ENCODE data around the gene SMCR8. TPM values are rescaled to one million over a fixed set of nuclear protein-coding genes. Genes with fewer than 3 reads are reported as not detected.
"Not testable (repeated sequence)": the region's sequence is repeated elsewhere in the genome, so short reads cannot be mapped to it uniquely, and the experiment has no call there.

Gene SMCR8
- total RNA-seq, 1 donor from 2014 or later, result 18.7 TPM

DNA sequence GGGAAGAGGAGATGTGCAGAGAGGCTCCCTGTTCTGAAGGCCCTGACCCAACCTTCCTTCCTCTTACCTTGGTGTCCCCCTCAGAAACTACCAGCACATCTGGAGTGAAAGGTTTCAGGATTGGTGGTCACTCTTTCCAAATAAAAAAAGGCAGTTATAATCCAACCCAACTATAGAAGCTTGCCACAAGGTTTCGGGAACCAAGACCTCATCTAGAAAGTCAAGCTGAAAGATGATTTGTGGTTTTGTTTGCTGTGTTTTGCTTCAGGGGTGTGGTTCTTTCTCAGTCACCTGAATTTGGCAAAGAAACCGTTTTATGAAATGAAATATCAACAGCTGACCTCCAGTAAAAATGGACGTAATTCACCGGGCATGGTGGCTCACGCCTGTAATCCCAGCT is 28.9 kb downstream of the SMCR8 start:
- no peak overlapping the region for H3K4me3 Mint-ChIP-seq
- H3K4me1 Mint-ChIP-seq (ENCODE audit: low read depth), result no peaks in the 10 kb centered on the region
- H3K9me3 Mint-ChIP-seq, result no peaks in the 10 kb centered on the region
- H3K27me3 Mint-ChIP-seq (ENCODE audit: insufficient read depth), result no peaks in the 10 kb centered on the region
- intact Hi-C loops (cut with micrococcal nuclease), result no loop called here
- DNase-seq (ENCODE audit: low spot score), result no peak
- H3K27ac Mint-ChIP-seq, result no peak overlapping the region
- peaks cover 29% of the 10 kb centered on the region for H3K36me3 Mint-ChIP-seq (ENCODE audit: low read depth)

DNA sequence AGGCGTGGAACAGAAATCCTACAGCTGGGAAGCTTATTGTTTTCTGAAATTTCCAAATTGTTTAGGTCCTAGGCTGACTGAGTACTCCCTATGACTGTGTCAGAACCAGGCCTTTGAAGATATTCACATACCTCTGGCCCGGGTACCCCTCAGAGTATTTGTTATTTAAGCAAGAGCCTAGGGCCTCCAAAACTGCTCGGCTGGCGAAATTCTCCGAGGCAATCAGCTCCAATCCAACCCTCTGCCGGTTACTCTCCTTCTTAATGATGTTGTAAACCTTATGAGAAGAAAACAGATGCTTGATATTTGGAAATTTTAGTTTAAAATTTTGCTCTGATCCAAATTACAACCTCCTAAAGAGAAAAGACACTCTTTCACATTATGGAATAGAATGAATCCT is 38.4 kb downstream of the SMCR8 start:
- H3K4me3 Mint-ChIP-seq, result no peak overlapping the region
- H3K4me1 Mint-ChIP-seq (ENCODE audit: low read depth), result no peaks in the 10 kb centered on the region
- no peaks in the 10 kb centered on the region for H3K27me3 Mint-ChIP-seq (ENCODE audit: insufficient read depth)
- intact Hi-C loops (cut with micrococcal nuclease), result no loop called here
- DNase-seq (ENCODE audit: low spot score), result no peak
- no peak overlapping the region for H3K27ac Mint-ChIP-seq
- H3K9me3 Mint-ChIP-seq, result no peaks in the 10 kb centered on the region
- peaks cover 19% of the 10 kb centered on the region for H3K36me3 Mint-ChIP-seq (ENCODE audit: low read depth)

DNA sequence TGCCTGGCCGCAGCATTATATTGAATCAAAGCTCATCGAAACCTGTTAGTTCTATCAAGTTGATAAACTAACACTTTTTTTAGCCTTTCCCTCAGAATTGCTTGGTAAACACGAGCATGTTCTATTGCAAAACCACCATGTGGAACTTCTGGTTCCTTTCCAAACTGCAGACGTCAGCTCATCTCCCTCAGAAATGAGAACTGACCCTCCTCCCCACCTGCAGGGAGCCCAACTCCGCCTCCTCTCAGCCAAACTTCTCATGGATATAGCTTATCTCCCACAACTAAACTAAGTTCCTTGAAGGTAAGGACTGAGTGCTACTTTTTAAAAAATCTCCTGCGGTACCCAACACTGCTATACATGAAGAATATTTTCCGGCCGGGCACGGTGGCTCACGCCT is 41.5 kb downstream of the SMCR8 start:
- Mint-ChIP-seq H3K27me3 (ENCODE audit: insufficient read depth) (no peaks in the 10 kb centered on the region), H3K36me3 (ENCODE audit: low read depth) (peaks cover 26% of the 10 kb centered on the region), H3K9me3 (no peaks in the 10 kb centered on the region), H3K27ac (no peak overlapping the region), H3K4me3 (no peak overlapping the region), H3K4me1 (ENCODE audit: low read depth) (no peaks in the 10 kb centered on the region)
- no peak for DNase-seq (ENCODE audit: low spot score)
- intact Hi-C loops (cut with micrococcal nuclease), result no loop called here

DNA sequence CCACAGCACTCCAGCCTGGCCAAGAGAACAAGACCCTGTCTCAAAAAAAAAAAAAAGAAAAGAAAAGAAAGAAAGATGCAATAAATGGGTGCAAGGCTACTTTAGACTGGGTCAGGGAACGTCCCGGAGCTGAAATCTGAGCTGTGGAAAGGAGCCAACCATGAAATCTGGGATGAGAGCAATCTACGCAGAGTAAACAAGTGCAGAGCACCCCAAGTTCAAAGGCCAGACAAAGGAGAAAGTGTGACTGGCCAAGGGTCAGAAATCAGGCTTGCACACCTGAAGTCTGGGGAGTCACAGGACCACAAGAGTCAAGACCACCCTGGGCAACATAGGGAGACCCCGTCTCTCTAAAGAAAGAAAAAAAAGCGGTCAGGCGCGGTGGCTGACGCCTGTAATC is 45.4 kb downstream of the SMCR8 start:
- Mint-ChIP-seq H3K36me3 (ENCODE audit: low read depth) (peaks cover 9% of the 10 kb centered on the region), H3K4me1 (ENCODE audit: low read depth) (peaks cover 9% of the 10 kb centered on the region), H3K27ac (no peak overlapping the region), H3K27me3 (ENCODE audit: insufficient read depth) (no peaks in the 10 kb centered on the region), H3K4me3 (no peak overlapping the region), H3K9me3 (no peaks in the 10 kb centered on the region)
- no peak for DNase-seq (ENCODE audit: low spot score)
- intact Hi-C loops (cut with micrococcal nuclease), result no loop called here

DNA sequence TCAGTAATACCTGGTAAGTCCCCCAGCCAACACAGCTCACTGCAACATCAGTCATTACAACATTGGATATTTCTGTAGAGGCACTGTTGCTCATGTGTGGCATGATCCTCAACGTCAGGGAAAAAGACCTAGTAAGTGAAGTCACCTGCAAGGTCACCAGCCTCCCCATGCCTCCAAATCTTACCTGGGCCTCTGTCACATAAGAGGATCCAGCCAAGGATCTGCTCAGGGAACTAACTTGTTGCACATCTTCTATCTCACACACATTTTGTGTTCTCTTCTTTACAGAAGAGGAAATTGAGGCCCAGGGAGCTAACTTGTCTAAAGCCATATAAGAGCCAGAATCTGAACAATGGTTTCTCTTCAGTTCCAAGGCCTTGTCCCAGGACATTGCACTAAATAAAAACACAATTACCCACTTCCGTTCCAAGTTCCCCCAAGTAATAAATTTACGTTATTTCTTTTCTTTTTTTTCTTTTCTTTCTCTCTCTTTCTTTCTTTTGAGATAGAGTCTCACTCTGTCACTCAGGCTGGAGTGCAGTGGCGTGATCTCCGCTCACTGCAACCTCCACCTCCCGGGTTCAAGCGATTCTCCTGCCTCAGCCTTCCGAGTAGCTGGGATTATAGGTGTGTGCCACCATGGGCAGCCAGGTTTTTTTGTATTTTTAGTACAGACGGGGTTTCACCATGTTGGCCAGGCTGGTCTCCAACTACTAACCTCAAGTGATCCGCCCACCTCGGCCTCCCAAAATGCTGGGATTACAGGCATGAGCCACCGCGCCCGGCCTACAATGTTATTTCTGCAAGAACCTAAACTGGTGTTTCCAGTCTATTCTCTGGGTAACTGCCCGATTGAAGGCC is 47.0 kb downstream of the SMCR8 start:
- H3K36me3 Mint-ChIP-seq (ENCODE audit: low read depth), result peaks cover 6% of the 10 kb centered on the region
- H3K27me3 Mint-ChIP-seq (ENCODE audit: insufficient read depth), result no peaks in the 10 kb centered on the region
- intact Hi-C loops (cut with micrococcal nuclease), result loop anchor here (2.0 kb wide), 3 partner anchors 47 to 137 kb away; partner anchors contain the start of genes LLGL1, MIEF2, SMCR8 and TOP3A
- peak overlapping the region; percentile 79 for H3K27ac Mint-ChIP-seq
- DNase-seq (ENCODE audit: low spot score), result no peak
- no peaks in the 10 kb centered on the region for H3K9me3 Mint-ChIP-seq
- peaks cover 9% of the 10 kb centered on the region for H3K4me1 Mint-ChIP-seq (ENCODE audit: low read depth)
- peak overlapping the region; percentile 93 for H3K4me3 Mint-ChIP-seq

DNA sequence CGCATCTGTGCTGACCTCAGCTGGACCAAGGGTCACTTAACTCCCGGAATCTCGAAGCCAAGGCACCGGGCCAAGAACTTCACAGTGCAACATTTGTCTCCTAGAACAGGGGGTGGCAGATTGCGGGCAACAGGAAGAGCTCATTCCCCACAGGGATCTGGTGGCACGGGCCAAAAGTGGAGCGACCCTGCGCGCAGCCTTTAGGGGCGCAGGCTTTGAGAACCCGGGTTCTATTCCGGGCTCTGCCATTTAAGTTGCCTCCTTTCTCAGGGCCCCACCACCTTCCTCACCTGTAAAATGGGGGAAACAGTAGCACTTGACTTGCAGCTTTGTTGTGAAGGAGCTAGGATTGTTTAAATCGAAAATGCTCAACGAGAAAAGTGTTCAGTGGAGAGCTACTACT is 47.6 kb downstream of the SMCR8 start:
- Mint-ChIP-seq H3K4me1 (ENCODE audit: low read depth) (peaks cover 9% of the 10 kb centered on the region), H3K36me3 (ENCODE audit: low read depth) (peaks cover 6% of the 10 kb centered on the region), H3K27me3 (ENCODE audit: insufficient read depth) (no peaks in the 10 kb centered on the region), H3K9me3 (no peaks in the 10 kb centered on the region), H3K4me3 (peak overlapping the region; percentile 93), H3K27ac (peak overlapping the region; percentile 79)
- intact Hi-C loops (cut with micrococcal nuclease), result loop anchor here (2.0 kb wide), 3 partner anchors 48 to 138 kb away; partner anchors contain the start of genes LLGL1, MIEF2, SMCR8 and TOP3A
- no peak for DNase-seq (ENCODE audit: low spot score)

DNA sequence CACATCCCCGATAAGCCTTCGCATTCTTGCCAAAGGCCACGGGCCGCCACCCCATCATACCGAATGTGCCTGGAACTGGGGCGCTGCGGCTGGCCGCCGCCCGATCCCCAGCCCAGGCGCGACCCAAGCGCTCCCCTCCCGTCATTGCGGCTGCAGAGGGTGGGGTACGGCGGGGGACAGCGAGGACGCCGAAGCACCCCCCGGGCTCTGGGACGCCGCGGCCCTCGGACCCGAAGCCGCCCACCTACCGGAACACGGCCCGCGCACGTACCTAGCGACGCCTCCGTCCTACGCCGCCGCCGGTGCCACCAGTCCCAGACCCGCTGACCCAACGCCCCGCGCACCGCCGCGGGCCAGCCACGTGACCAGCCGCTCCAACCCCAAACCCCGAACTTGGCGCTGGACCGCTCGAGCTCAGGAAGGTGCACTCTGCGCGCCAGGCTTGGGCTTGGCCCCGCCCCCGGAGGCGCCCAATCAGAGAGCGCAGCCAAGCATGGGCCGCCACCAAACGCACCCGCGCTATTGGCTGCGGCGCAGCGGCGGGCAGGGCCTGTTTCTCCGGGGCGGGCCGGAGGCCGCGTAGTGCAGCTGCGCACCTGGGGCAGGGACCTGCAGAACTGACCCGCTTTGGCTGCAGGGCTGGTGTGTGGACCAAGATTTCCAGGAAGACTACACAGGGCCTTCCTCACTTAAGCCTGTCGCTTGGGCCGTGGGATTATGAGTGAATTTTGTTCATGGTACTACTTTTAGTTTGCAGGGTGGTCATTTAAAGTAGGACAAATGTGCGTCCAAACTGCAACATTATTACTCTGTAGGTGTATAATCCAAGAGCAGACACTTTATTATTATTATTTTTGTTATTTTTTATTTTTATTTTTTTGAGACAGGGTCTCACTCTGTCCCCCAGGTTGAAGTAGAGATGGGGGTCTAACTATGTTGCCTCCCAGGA is 48.3 kb downstream of the SMCR8 start, which contains the start of gene SHMT1:
Gene SHMT1, minus strand, starts transcription at position 450 of the 949 bp plus-strand sequence. CDS start 7,569 bp downstream, outside the sequence.
- no peaks in the 10 kb centered on the region for H3K9me3 Mint-ChIP-seq
- intact Hi-C loops (cut with micrococcal nuclease), result loop anchor here (2.0 kb wide), 3 partner anchors 49 to 139 kb away; partner anchors contain the start of genes LLGL1, MIEF2, SMCR8 and TOP3A
- H3K4me3 Mint-ChIP-seq, result peak within 1 kb of the TSS; percentile 93
- no peaks in the 10 kb centered on the region for H3K27me3 Mint-ChIP-seq (ENCODE audit: insufficient read depth)
- H3K4me1 Mint-ChIP-seq (ENCODE audit: low read depth), result peaks cover 9% of the 10 kb centered on the region
- peaks cover 6% of the 10 kb centered on the region for H3K36me3 Mint-ChIP-seq (ENCODE audit: low read depth)
- H3K27ac Mint-ChIP-seq, result peak within 1 kb of the TSS; percentile 88
- DNase-seq (ENCODE audit: low spot score), result peak; percentile 93

DNA sequence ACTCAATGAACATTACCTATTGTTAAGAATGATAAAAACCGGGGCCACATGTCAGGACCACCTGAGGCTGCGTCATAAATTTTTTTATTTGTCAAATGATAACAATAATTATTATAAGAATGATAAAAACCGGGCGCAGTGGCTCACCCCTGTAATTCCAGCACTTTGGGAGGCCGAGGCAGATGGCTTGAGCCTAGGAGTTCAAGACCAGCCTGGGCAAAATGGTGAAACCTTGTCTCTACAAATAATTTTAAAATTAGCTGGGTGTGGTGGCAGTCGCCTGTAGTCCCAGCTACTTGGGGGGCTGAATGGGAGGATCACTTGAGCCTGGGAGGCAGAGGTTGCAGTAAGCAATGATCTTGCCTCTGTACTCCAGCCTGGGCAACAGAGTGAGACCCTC is 49.1 kb downstream of the SMCR8 start:
- intact Hi-C loops (cut with micrococcal nuclease), result no loop called here

DNA sequence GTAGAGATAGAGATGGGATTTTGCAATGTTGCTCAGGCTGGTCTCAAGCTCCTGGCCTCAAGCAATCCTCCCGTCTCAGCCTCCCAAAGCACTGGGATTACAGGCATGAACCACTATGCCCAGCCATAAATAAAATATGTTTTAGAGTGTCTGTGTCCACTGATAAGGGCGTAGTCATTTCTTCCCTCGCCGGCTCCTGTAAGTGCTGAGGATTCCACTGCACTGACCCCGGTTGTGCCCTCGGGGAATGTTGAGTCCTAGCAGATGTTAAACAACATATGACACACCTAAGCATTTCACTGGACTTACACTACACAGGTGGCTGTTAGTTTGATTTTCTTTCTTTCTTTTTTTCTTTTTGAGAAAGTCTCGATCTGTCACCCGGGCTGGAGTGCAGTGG is 53.9 kb downstream of the SMCR8 start:
- Mint-ChIP-seq H3K27me3 (ENCODE audit: insufficient read depth) (peaks cover 9% of the 10 kb centered on the region), H3K27ac (no peak overlapping the region), H3K9me3 (no peaks in the 10 kb centered on the region), H3K4me3 (no peak overlapping the region), H3K36me3 (ENCODE audit: low read depth) (no peaks in the 10 kb centered on the region), H3K4me1 (ENCODE audit: low read depth) (peaks cover 4% of the 10 kb centered on the region)
- DNase-seq (ENCODE audit: low spot score), result no peak
- intact Hi-C loops (cut with micrococcal nuclease), result no loop called here

More for the DNA sequence above, 49.1 kb downstream of the SMCR8 start:
- H3K9me3 Mint-ChIP-seq, result no peaks in the 10 kb centered on the region
- H3K27ac Mint-ChIP-seq, result no peak overlapping the region
- no peak for DNase-seq (ENCODE audit: low spot score)
- H3K4me3 Mint-ChIP-seq, result no peak overlapping the region
- H3K36me3 Mint-ChIP-seq (ENCODE audit: low read depth), result peaks cover 6% of the 10 kb centered on the region
- no peaks in the 10 kb centered on the region for H3K27me3 Mint-ChIP-seq (ENCODE audit: insufficient read depth)
- H3K4me1 Mint-ChIP-seq (ENCODE audit: low read depth), result peaks cover 9% of the 10 kb centered on the region

DNA sequence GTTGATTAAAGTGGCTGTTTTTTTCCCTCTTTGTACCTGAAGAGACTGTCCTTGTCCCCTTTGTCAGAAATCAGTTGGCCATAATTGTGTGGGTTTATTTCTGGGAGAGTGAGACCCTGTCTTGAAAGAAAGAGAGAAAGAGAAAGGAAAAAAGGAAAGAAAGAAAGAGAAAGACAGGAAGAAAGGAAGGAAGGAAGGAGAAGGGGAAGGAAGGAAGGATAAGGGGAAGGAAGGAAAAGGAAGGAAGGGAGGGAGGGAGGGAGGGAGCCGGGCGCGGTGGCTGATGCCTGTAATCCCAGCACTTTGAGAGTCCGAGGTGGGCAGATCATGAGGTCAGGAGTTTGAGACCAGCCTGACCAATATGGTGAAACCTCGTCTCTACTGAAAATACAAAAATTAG is 55.7 kb downstream of the SMCR8 start:
- no peak for DNase-seq (ENCODE audit: low spot score)
- Mint-ChIP-seq H3K4me1 (ENCODE audit: low read depth) (peaks cover 4% of the 10 kb centered on the region), H3K4me3 (no peak overlapping the region), H3K27ac (no peak overlapping the region), H3K36me3 (ENCODE audit: low read depth) (no peaks in the 10 kb centered on the region), H3K27me3 (ENCODE audit: insufficient read depth) (peaks cover 9% of the 10 kb centered on the region), H3K9me3 (peaks cover 5% of the 10 kb centered on the region)
- intact Hi-C loops (cut with micrococcal nuclease), result no loop called here

DNA sequence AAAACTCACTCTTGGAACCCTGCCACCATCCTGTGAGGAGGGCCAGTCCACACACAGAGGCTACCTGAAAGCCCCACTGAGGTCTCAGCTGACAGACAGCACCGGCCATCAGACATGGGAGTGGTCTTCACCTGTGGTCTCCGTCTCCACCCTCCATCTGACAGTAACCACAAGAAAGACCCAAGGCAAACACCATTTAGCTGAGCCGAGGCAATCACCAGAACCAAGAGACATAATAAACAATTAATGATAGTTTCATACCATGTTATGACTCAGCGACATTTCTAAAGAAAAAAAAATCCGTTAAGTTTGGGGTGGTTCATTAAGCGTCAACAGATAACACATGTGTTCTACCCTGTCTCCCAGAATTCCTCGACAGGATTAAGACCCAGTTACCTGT is 56.4 kb downstream of the SMCR8 start:
- H3K27ac Mint-ChIP-seq, result no peak overlapping the region
- H3K27me3 Mint-ChIP-seq (ENCODE audit: insufficient read depth), result peaks cover 11% of the 10 kb centered on the region
- no peak overlapping the region for H3K4me3 Mint-ChIP-seq
- H3K9me3 Mint-ChIP-seq, result peaks cover 5% of the 10 kb centered on the region
- DNase-seq (ENCODE audit: low spot score), result no peak
- H3K36me3 Mint-ChIP-seq (ENCODE audit: low read depth), result no peaks in the 10 kb centered on the region
- intact Hi-C loops (cut with micrococcal nuclease), result no loop called here
- H3K4me1 Mint-ChIP-seq (ENCODE audit: low read depth), result peaks cover 4% of the 10 kb centered on the region

DNA sequence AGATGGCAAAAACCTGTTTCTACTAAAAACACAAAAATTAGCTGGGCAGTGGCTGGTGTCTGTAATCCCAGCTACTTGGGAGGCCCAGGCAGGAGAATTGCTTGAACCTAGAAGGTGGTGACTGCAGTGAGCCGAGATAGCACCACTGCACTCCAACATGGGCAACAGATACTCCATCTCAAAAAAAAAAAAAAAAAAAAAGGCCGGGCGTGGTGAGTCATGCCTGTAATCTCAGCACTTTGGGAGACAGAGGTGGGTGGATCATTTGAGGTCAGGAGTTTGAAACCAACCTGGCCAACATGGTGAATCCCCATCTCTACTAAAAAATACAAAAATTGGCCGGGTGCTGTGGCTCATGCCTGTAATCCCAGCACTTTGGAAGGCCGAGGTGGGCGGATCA is 58.1 kb downstream of the SMCR8 start:
- H3K4me3 Mint-ChIP-seq; H3K27ac Mint-ChIP-seq; DNase-seq (ENCODE audit: low spot score); intact Hi-C loops (cut with micrococcal nuclease); H3K9me3 Mint-ChIP-seq; H3K36me3 Mint-ChIP-seq (ENCODE audit: low read depth); H3K4me1 Mint-ChIP-seq (ENCODE audit: low read depth): not testable (repeated sequence)
- H3K27me3 Mint-ChIP-seq (ENCODE audit: insufficient read depth), result peaks cover 11% of the 10 kb centered on the region

Measured in activated T-helper 1 cell treated with anti-CD3 and anti-CD28 coated beads, Interleukin-12 subunit alpha, Interleukin-12 subunit beta, Interleukin-2, Interleukin-4 antibody, amounts not matched to agents 30 ng/mL and 10 ng/mL and 1 ng/mL, durations not matched to agents 14 hours and 24 hours and 36 hours (primary cell).